ENCODE measurements around the gene SWT1. TPM values are rescaled to one million over a fixed set of nuclear protein-coding genes. Genes with fewer than 3 reads are reported as not detected.

SWT1 gene
- 1 to 10 TPM; 5.4 to 5.6 TPM for total RNA-seq

DNA sequence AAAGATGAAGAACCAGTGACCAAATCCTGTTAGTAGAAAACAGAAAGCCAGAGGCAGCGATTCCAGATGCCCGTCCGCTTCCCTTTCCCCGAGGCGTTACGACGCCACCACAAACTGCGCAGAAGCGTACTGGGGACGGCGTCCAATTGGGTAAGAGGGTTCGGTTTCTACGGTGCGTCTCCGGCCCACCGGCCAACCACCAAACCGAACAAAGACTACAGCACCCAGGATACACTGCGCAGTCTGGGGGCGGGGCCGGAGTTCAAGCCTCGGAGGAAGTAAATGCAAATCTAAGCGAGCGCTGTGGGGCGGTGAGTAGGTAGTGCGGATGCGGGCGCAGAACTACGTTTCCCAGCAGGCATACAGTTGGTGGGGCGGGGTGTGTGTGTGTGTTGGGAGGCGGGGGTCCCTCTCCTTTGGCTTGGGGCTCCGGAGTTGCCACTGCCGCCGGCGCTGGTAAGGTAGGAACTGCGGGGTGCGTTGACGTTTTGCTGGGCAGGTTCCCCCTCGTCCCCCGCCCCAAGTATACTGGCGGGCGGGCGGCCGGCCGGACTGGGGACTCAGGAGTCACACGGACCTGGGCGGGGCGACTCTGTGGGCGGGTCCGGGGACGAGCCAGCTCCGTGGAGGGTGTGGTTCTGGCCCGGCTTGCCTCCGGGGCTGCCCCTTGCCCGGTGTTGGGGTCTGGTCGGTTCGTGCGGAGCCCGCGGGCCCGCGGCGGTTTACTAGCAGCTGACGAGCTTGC lies at the start of gene SWT1, which contains the start of gene TRMT1L:
Gene SWT1 (plus strand): TSS at position 314 of the 745 bp plus-strand sequence. CDS start 3,675 bp downstream, outside the sequence.
Gene TRMT1L (minus strand): TSS at position 100 of the 745 bp plus-strand sequence. CDS start 241 bp downstream, outside the sequence.

GRCh38 chr1:185317034-185317885 lies 160.3 kb downstream of the SWT1 start, which contains the start of gene IVNS1ABP:
Gene IVNS1ABP (minus strand): TSS chr1:185317243. CDS start chr1:185309493, 7,750 bp downstream.

Other genes starting within 250 kb of the SWT1 start
- 10 to 100 TPM; 29.0 to 29.1 TPM for gene NIBAN1, start 182.7 kb upstream of the SWT1 start, total RNA-seq
- 10 to 100 TPM; 18.3 to 22.1 TPM for gene RNF2, start 111.6 kb upstream of the SWT1 start, total RNA-seq
- gene TRMT1L, start 214 bp upstream of the SWT1 start, total RNA-seq, result 10 to 100 TPM; 19.6 to 21.0 TPM
- gene IVNS1ABP, start 160.1 kb downstream of the SWT1 start, total RNA-seq, result 10 to 100 TPM; 90.6 to 93.5 TPM